Measurements from ENCODE around the gene TM2D1. TPM values are rescaled to one million over a fixed set of nuclear protein-coding genes. Genes with fewer than 3 reads are reported as not detected.
"Not testable (repeated sequence)": the region's sequence is repeated elsewhere in the genome, so short reads cannot be mapped to it uniquely, and the experiment has no call there.

TM2D1 gene
- total RNA-seq = 72.9 and 93.4 TPM in 2 replicates

- peak; percentile 77 for DNase-seq (ENCODE audit: low read depth)
These were observed at the start of gene TM2D1 for GRCh38 chr1:61724813-61725694. Gene TM2D1 (minus strand): TSS chr1:61725141. CDS start chr1:61725120, 21 bp downstream.

- no peak for DNase-seq (ENCODE audit: low read depth)
These were observed 45.2 kb upstream of the TM2D1 start for GRCh38 chr1:61770131-61770530.

- peak; percentile 43 for DNase-seq (ENCODE audit: low read depth)
These were observed 33.0 kb upstream of the TM2D1 start for GRCh38 chr1:61757950-61758349.

DNA sequence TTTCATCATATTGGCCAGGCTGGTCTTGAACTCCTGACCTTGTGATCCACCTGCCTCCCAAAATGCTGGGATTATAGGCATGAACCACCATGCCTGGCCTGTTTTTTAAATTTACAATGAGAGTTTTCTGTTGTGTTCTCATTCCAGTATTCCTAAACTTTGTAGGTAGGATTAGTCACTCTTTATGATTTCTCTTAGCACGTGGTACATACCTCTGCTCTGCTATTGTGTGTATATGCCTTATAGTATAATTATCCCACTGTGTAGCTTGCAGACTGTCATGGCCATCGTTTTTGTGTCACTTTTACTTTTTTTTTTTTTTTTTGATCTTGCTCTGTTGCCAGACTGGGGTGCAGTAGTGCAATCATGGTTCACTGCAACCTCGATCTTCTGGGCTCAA, 31.8 kb upstream of the TM2D1 start:
- DNase-seq (ENCODE audit: low read depth) = no peak

GRCh38 chr1:61754545-61754944, 29.6 kb upstream of the TM2D1 start:
- DNase-seq (ENCODE audit: low read depth) = peak; percentile 79

- no peak for DNase-seq (ENCODE audit: low read depth)
These were observed 29.1 kb upstream of the TM2D1 start for GRCh38 chr1:61753998-61754508.

- DNase-seq (ENCODE audit: low read depth) = no peak
These were observed 28.0 kb upstream of the TM2D1 start for GRCh38 chr1:61752921-61753389.

DNA sequence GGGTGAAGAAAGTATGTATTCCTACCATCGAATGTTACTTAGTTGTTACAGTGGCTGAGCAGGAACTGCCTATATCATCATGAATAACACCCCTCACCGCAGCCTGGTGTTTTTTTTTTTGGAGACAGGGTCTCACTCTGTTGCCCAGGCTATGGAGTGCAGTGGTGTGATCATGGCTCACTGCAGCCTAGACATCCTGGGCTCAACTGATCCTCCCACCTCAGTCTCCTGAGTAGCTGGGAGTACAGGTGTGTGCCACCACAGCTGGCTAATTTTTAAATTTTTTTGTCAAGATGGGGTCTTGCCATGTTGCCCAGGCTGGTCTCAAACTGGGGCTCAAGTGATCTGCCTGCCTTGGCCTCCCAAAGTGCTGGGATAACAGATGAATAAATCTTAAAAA, 24.6 kb upstream of the TM2D1 start:
- DNase-seq (ENCODE audit: low read depth) = no peak

DNA sequence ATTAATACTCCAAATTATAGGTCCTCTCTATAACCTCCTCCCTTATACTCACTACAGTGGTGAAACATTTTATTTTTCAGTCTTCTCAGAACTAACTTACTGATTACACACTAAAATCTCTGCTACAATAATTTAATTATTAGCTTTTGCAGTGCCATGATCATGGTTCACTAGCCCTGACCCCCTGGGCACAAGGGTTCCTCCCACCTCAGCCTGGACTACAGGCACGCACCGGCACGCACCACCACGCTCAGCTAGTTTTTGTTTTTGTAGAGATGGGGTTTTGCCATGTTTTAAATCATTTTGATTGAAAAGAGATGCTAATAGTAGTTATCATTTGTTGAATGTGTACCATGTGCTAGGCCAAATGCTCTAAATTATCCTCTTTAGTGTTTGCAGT, 23.6 kb upstream of the TM2D1 start:
- peak; percentile 71 for DNase-seq (ENCODE audit: low read depth)

DNA sequence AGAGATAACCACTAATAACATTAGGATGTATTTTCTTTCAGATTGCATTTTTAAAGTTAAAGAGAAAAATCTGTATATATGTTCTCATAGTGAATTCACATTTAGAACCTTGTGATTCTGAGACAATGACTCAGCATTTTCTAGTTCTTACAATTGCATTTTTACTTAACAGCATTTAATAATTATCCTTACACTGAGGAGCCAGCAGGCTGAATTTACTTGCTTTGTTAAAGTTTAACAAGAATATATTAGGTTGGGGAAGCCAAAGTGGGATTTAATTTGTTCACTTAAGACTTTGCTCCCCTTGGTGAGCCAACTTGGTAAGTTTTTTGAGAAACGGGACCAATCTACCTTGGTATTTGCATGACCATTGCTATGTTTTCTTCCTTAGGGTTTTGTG, 21.9 kb upstream of the TM2D1 start:
- peak; percentile 93 for DNase-seq (ENCODE audit: low read depth)

- no peak for DNase-seq (ENCODE audit: low read depth)
These were observed 19.0 kb upstream of the TM2D1 start for GRCh38 chr1:61743716-61744580.

GRCh38 chr1:61743431-61743705, 18.4 kb upstream of the TM2D1 start:
- DNase-seq (ENCODE audit: low read depth) = no peak

- DNase-seq (ENCODE audit: low read depth) = peak; percentile 67
These were observed 17.9 kb upstream of the TM2D1 start for GRCh38 chr1:61742620-61743430.

- peak; percentile 53 for DNase-seq (ENCODE audit: low read depth)
These were observed 17.0 kb upstream of the TM2D1 start, which contains the start of gene PATJ for GRCh38 chr1:61741711-61742619. Gene PATJ (plus strand): TSS chr1:61742480. CDS start chr1:61762893, 20,413 bp downstream.

DNA sequence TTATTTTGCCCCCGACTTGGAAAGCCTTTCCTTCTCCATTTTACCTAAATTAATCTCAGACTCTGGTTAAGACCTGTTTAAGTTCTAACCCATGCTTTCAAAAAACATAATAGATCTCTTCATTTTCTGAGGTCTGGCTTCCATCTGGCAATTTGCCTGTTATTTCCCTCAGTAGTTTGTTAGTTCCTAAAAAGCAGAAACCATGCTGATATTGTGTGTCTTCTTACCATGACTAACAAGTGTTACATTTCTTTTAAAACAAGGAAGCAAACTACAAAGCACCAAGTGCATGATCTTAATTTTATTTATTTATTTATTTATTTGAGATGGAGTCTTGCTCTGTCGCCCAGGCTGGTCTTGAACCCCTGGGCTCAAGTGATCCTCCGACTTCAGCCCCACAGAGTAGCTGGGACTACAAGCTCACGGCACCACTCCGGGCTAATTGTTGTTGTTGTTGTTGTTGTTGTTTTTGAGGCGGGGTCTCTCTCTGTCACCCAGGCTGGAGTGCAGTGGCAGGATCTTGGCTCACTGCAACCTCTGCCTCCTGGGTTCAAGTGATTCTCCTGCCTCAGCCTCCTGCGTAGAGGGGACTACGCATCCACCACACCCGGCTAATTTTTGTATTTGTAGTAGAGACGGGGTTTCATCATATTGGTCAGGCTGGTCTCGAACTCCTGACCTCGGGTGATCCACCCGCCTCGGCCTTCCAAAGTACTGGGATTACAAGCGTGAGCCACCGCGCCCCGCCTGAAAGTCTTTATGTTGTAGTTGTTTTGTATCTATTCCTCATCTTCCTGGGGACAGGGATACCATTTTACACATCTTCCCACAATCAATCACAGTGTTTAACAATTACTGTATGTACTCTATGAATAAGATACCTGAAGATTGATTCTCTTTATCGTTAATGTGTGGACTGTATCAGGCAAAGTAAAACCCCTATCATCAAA, 16.1 kb upstream of the TM2D1 start:
- DNase-seq (ENCODE audit: low read depth) = no peak

DNA sequence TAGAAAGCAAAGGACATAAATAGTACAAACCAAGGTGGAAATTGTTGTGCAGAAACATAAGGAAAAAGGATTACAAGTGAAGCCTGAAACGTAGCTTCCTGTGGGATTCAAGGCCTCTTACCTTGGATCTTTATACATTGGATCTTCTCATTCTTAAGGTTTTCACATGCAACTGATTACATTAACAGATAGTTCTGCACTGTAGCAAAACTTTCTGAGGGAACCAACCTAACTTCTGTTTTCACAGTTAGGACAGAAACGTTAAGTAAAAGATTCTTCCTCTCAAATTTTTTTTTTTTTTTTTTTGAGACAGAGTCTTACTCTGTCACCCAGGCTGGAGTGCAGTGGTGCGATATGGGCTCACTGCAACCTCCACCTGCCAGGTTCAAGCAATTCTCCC, 7.8 kb upstream of the TM2D1 start:
- no peak for DNase-seq (ENCODE audit: low read depth)

DNA sequence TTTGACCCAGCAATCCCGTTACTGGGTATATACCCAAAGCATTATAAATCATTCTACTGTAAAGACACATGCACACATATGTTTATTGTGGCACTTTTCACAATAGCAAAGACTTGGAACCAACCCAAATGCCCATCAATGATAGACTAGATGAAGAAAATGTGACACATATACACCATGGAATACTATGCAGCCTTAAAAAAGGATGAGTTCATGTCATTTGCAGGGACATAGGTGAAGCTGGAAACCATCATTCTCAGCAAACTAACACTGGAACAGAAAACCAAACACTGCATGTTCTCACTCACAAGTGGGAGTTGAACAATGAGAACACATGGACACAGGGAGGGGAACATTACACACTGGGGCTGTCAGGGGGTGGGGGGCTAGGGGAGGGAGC, 5.7 kb upstream of the TM2D1 start:
- not testable (repeated sequence) for DNase-seq (ENCODE audit: low read depth)

DNA sequence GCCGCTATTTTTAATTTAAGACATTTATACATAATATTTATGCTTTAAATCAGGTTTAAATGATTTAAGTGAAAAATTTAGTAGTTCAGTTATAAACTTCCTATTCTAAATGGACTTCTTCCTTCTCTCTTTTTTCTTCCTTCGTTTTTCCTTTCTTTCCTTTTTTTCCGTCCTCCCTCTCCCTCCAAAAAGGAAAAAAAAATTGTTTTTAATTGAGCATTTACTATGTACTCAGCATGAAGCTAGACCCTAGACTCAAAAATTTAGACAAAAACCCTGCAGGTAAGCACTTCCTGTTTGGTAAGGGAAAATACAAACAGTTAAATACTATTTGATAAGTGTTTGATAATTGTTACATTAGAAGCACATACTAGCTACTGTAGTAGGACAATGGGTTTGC, 2.6 kb upstream of the TM2D1 start:
- DNase-seq (ENCODE audit: low read depth) = no peak

DNA sequence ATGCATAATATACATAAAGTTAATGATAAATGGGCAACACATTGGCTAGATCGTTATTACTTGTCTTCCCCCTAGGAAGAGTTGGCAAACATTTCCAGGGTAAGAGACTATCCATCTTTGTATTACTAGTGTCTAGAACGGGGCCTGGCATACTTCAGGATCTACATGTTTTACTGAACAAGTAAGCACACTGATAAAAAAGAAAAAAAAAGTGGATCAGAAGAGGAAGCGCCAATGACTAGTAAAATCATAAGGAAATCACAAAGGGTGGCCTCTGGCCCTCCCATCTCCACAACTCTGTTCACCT, 482 bp downstream of the TM2D1 start:
- DNase-seq (ENCODE audit: low read depth) = no peak

Measured in renal cortical epithelial cell (primary cell).